Esophagus muscularis mucosa (tissue), 4 donors: ENCODE results near the gene NR3C2. TPM values are rescaled to one million over a fixed set of nuclear protein-coding genes. Genes with fewer than 3 reads are reported as not detected.
A peak's percentile ranks its signal among the peaks of the same experiment; 100 is the strongest.
"Not testable (repeated sequence)": the region's sequence is repeated elsewhere in the genome, so short reads cannot be mapped to it uniquely, and the experiment has no call there.

Experiments used
- DNase-seq: peaks from one replicate; pipeline ENCODE4 v3.0.0-alpha.2; 2017; ENCODE audit errors: extremely low spot score
- H3K27ac ChIP-seq, 4 donors: fragments of 200-600 bp; sonication (generic); replicated peaks in 1 of 4; 1 replicate in 3 of 4; 2 replicates in 1 of 4; pipeline ENCODE4 v1.5.1; 2016 to 2019; ENCODE audit warnings: mild to moderate bottlenecking in 1 of 4
- H3K27me3 ChIP-seq, 4 donors: fragments of 200-600 bp; sonication (generic); one replicate each; pipeline versions ENCODE4 v1.5.1 to v1.6.0; 2016 to 2019
- H3K36me3 ChIP-seq, 4 donors: fragments of 200-600 bp; sonication (generic); one replicate each; pipeline ENCODE4 v1.5.1; 2016 to 2019
- H3K4me1 ChIP-seq, 4 donors: fragments of 200-600 bp; sonication (generic); one replicate each; pipeline ENCODE4 v1.5.1; 2016 to 2019
- H3K4me3 ChIP-seq, 4 donors: fragments of 200-600 bp; sonication (generic); 1 replicate in 2 of 4; 2 replicates in 2 of 4; pipeline ENCODE4 v1.5.1; 2016 to 2019; ENCODE audit warnings: mild to moderate bottlenecking in 4 of 4, moderate library complexity in 1 of 4
- H3K9me3 ChIP-seq, 4 donors: fragments of 200-600 bp; sonication (generic); 1 replicate in 3 of 4; 2 replicates in 1 of 4; pipeline ENCODE4 v1.5.1; 2016 to 2019
- EP300 ChIP-seq: sonication (generic); formaldehyde crosslinking; IDR thresholded peaks from one replicate; pipeline ENCODE4 v1.6.1; 2017; ENCODE audit warnings: antibody characterized with exemption
- POLR2A ChIP-seq: fragments of 450-650 bp; IDR thresholded peaks from one replicate; pipeline ENCODE4 v1.6.1; 2017; ENCODE audit warnings: antibody characterized with exemption, moderate library complexity, mild to moderate bottlenecking, low read depth
- POLR2AphosphoS5 ChIP-seq, 2 donors: sonication (generic); formaldehyde crosslinking; IDR thresholded peaks; one replicate each; pipeline ENCODE4 v1.6.1; 2017; ENCODE audit warnings: antibody characterized with exemption in 2 of 2
- WGBS: methylation state at CpG from one replicate; pipeline ENCODE4 v1.1.5; 2018; 5-methylcytosine and 5-hydroxymethylcytosine counted together
- intact Hi-C: fragments of 100-400 bp; cut with DNase I; formaldehyde crosslinking; loops from one replicate; pipeline ENCODE4 v1.15.1; 2023
- total RNA-seq, 4 donors: library from RNA; depleted of rRNA; stranded (reverse); fragments of >200 nt; gene quantifications; one replicate each; pipeline versions ENCODE4 v1.1.0 to v1.2.1, GENCODE V29; 2016
- TF ChIP-seq, protein P1 (sequence below), 3 experiments: fragments of 200-600 bp in 2 of 3; fragments of 450-650 bp in 1 of 3; sonication (generic) in 2 of 3; IDR thresholded peaks; one replicate each; pipeline ENCODE4 v1.5.1; 2017 to 2019; ENCODE audit warnings: antibody characterized with exemption in 3 of 3, mild to moderate bottlenecking in 2 of 3, moderate library complexity in 1 of 3

The NR3C2 gene
- total RNA-seq, 4 donors from 2014 or later, result 10.0 to 14.6 (median 12.1) TPM

DNA sequence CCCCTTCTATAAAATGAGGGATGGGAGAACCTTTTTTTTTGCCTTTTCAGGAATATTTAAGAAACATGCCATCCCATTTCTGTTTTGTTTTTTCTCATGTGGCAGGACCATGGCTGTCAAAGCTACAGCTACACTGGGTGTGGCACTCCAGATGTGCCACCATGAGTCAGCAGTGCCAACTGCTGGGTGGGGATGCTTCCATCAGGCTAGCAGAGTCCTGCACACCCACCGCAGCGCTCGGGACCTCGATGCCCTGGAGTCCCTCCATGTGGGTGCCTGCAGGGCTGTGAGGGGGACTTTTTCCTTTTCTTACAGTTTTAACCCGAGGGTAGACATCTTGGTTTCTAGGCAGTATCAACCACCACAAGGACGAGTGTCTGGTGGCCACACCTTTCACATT lies 352.6 kb downstream of the NR3C2 start:
- Histone ChIP-seq H3K4me1 (peaks cover 0 to 12% (median 6%) of the 10 kb centered on the region in 4 donors), H3K27ac (no peak overlapping the region), H3K9me3 (no peaks in the 10 kb centered on the region), H3K27me3 (no peaks in the 10 kb centered on the region), H3K4me3 (no peak overlapping the region), H3K36me3 (no peaks in the 10 kb centered on the region)
- TF ChIP-seq EP300, result no peak
- TF ChIP-seq, protein P1, sequence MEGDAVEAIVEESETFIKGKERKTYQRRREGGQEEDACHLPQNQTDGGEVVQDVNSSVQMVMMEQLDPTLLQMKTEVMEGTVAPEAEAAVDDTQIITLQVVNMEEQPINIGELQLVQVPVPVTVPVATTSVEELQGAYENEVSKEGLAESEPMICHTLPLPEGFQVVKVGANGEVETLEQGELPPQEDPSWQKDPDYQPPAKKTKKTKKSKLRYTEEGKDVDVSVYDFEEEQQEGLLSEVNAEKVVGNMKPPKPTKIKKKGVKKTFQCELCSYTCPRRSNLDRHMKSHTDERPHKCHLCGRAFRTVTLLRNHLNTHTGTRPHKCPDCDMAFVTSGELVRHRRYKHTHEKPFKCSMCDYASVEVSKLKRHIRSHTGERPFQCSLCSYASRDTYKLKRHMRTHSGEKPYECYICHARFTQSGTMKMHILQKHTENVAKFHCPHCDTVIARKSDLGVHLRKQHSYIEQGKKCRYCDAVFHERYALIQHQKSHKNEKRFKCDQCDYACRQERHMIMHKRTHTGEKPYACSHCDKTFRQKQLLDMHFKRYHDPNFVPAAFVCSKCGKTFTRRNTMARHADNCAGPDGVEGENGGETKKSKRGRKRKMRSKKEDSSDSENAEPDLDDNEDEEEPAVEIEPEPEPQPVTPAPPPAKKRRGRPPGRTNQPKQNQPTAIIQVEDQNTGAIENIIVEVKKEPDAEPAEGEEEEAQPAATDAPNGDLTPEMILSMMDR (IDR thresholded peaks at IDR 0.05), result no peak
- TF ChIP-seq POLR2A, result no peak
- TF ChIP-seq POLR2AphosphoS5 (IDR thresholded peaks at IDR 0.05), result no peak
- peak; percentile 78 for DNase-seq
- intact Hi-C loops, result loop anchor here (10.0 kb wide), 1 partner anchor 355 kb away; the partner anchor contains the start of gene NR3C2
- WGBS, result 94% methylated on average over 6 of the region's 6 CpGs

DNA sequence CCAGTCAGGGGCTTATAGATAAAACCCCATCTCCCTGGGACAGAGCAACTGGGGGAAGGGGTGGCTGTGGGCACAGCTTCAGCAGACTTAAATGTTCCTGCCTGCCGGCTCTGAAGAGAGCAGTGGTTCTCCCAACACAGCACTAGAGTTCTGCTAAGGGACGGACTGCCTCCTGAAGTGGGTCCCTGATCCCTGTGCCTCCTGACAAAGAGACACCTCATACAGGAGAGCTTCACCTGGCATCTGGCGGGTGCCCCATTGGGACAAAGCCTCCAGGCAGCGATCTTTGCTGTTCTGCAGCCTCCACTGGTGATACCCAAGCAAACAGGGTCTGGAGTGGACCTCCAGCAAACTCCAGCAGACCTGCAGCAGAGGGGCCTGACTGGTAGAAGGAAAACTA lies 359.1 kb downstream of the NR3C2 start:
- H3K9me3 ChIP-seq, H3K27ac ChIP-seq, H3K27me3 ChIP-seq, H3K4me3 ChIP-seq, H3K4me1 ChIP-seq, intact Hi-C loops: not testable (repeated sequence)
- H3K36me3 ChIP-seq, result peaks cover 22 to 47% (median 40%) of the 10 kb centered on the region in 4 donors
- 91% methylated on average over 4 of the region's 4 CpGs for WGBS
- DNase-seq, result peak; percentile 31

DNA sequence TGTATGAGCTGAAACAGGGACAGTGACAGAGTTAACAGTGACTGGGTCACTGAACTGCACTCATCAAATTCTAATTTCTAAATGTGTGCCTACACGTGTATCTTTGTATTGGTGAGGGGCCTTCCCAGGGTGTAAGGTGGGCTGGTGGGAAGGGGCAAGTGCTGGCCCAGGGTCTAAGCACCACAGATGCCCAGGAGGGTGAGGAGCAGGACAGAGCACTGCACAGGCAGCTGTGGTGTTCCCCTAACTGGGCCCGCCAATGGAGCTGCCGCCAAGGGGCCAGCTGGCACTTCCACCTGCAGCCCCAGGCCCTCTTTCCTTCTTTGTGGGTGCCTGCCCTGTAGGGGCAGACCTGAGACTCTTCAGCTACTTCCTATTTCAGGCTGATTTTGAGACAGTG lies 360.5 kb downstream of the NR3C2 start:
- Histone ChIP-seq H3K9me3 (no peaks in the 10 kb centered on the region), H3K4me1 (peaks cover 0 to 3% (median 0%) of the 10 kb centered on the region in 4 donors), H3K27me3 (no peaks in the 10 kb centered on the region), H3K4me3 (no peak overlapping the region), H3K36me3 (peaks cover 28 to 58% (median 46%) of the 10 kb centered on the region in 4 donors), H3K27ac (no peak overlapping the region)
- WGBS, result 97% methylated on average over 3 of the region's 3 CpGs
- DNase-seq, result peak; percentile 42
- TF ChIP-seq EP300, result no peak
- TF ChIP-seq, protein P1 (IDR thresholded peaks at IDR 0.05), result no peak
- TF ChIP-seq POLR2A, result no peak
- TF ChIP-seq POLR2AphosphoS5 (IDR thresholded peaks at IDR 0.05), result no peak
- intact Hi-C loops, result no loop called here

DNA sequence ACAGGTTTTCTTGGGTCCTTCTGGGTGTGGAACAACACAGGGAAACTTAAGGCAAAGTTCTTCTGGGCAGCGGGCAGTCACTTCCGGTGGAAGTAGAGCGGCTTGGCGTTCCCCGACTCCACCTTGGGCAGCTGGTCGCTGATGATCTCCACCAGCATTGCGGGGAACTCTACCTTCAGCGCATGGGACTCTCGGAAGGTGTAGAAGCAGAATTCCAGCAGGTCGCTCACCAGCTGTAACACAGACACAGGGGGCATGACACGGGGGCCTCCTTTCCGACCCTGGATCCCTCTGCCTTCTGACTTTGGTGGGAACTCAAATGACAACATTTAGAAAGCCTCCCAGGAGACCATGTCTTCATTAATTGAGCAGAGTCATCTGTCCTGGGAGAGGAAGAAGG lies 360.9 kb downstream of the NR3C2 start:
- intact Hi-C loops, result no loop called here

DNA sequence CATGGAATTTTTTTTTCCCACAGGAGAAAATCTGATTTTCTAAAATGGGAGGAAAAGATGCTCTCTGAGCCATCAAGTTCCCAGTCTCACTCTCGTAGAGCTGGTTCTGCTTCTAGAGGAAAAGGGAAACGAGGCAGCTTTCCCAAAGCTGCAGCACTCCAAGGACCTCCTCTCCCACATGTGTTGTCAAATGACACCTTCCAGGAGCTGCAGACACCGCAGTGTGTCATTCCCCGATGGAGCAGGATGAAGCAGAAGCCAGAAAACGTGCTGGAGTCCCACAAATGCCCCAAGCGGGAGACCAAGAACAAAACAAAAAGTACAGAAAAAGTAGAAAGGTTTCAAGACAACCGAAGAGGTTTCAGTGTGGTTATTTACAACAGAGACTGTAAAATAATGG lies 362.3 kb downstream of the NR3C2 start:
- no peak for DNase-seq
- intact Hi-C loops, result no loop called here
- H3K36me3 ChIP-seq, result peaks cover 43 to 76% (median 62%) of the 10 kb centered on the region in 4 donors
- TF ChIP-seq POLR2A (no peak), POLR2AphosphoS5 (IDR thresholded peaks at IDR 0.05) (no peak), EP300 (no peak)
- TF ChIP-seq, protein P1 (IDR thresholded peaks at IDR 0.05), result no peak
- H3K27ac ChIP-seq, result no peak overlapping the region
- WGBS, result 71% methylated on average over 7 of the region's 7 CpGs
- H3K9me3 ChIP-seq, result peaks cover 0 to 3% (median 0%) of the 10 kb centered on the region in 4 donors
- H3K4me1 ChIP-seq, result peaks cover 0 to 3% (median 0%) of the 10 kb centered on the region in 4 donors
- H3K27me3 ChIP-seq, result no peaks in the 10 kb centered on the region
- no peak overlapping the region for H3K4me3 ChIP-seq

More for the DNA sequence above, 360.9 kb downstream of the NR3C2 start:
- WGBS, result 94% methylated on average over 5 of the region's 12 CpGs
- Histone ChIP-seq H3K27ac (no peak overlapping the region), H3K4me3 (no peak overlapping the region), H3K9me3 (no peaks in the 10 kb centered on the region), H3K36me3 (peaks cover 32 to 63% (median 50%) of the 10 kb centered on the region in 4 donors), H3K27me3 (no peaks in the 10 kb centered on the region), H3K4me1 (peaks cover 0 to 3% (median 0%) of the 10 kb centered on the region in 4 donors)
- DNase-seq, result peak; percentile 79
- TF ChIP-seq POLR2A (no peak), POLR2AphosphoS5 (IDR thresholded peaks at IDR 0.05) (no peak), EP300 (no peak)
- TF ChIP-seq, protein P1 (IDR thresholded peaks at IDR 0.05), result no peak
